Measurements from ENCODE around the gene FAM50B. TPM values are rescaled to one million over a fixed set of nuclear protein-coding genes. Genes with fewer than 3 reads are reported as not detected.

The FAM50B gene
- total RNA-seq, 2 experiments from 2014 or later, result 5.2 to 6.0 TPM

GRCh38 chr6:3825851-3826581 lies 23.2 kb upstream of the FAM50B start:
- Mint-ChIP-seq H3K27ac (no peak overlapping the region), H3K4me1 (ENCODE audit: low read depth) (no peaks in the 10 kb centered on the region), H3K9me3 (no peaks in the 10 kb centered on the region), H3K27me3 (no peaks in the 10 kb centered on the region), H3K36me3 (ENCODE audit: low read depth) (no peaks in the 10 kb centered on the region), H3K4me3 (no peak overlapping the region)
- intact Hi-C loops (cut with micrococcal nuclease), result no loop called here
- no peak for TF ChIP-seq CTCF (IDR thresholded peaks at IDR 0.05)
- CTCF ChIA-PET, result no interaction called here
- POLR2A ChIA-PET, result no interaction called here
- DNase-seq (no peak), ATAC-seq (no peak)

GRCh38 chr6:3829285-3829684 lies 19.9 kb upstream of the FAM50B start:
- POLR2A ChIA-PET, result interaction anchor here (0.6 kb wide), 1 partner anchor 53 kb away, joined by 3 read pairs; no protein-coding TSS in a partner anchor
- no peaks in the 10 kb centered on the region for H3K9me3 Mint-ChIP-seq

GRCh38 chr6:3830806-3831205 lies 18.4 kb upstream of the FAM50B start:
- intact Hi-C loops (cut with micrococcal nuclease), result no loop called here
- Mint-ChIP-seq H3K27me3 (peaks cover 5% of the 10 kb centered on the region), H3K4me1 (ENCODE audit: low read depth) (no peaks in the 10 kb centered on the region), H3K9me3 (no peaks in the 10 kb centered on the region), H3K36me3 (ENCODE audit: low read depth) (no peaks in the 10 kb centered on the region), H3K27ac (no peak overlapping the region), H3K4me3 (no peak overlapping the region)
- DNase-seq (no peak), ATAC-seq (no peak)
- ChIA-PET CTCF (interaction anchor here (1.2 to 1.7 kb wide), 2 partner anchors 18 to 20 kb away, joined by 3 read pairs; partner anchors contain the start of gene FAM50B), POLR2A (no interaction called here)
- no peak for TF ChIP-seq CTCF (IDR thresholded peaks at IDR 0.05)

More at GRCh38 chr6:3829285-3829684, 19.9 kb upstream of the FAM50B start:
- Mint-ChIP-seq H3K4me1 (ENCODE audit: low read depth) (no peaks in the 10 kb centered on the region), H3K4me3 (no peak overlapping the region), H3K27ac (no peak overlapping the region), H3K27me3 (peaks cover 5% of the 10 kb centered on the region), H3K36me3 (ENCODE audit: low read depth) (no peaks in the 10 kb centered on the region)
- DNase-seq (no peak), ATAC-seq (no peak)
- intact Hi-C loops (cut with micrococcal nuclease), result no loop called here
- CTCF ChIA-PET, result no interaction called here
- no peak for TF ChIP-seq CTCF (IDR thresholded peaks at IDR 0.05)

GRCh38 chr6:3831761-3832530 lies 17.2 kb upstream of the FAM50B start:
- intact Hi-C loops (cut with micrococcal nuclease), result no loop called here
- Mint-ChIP-seq H3K27me3 (peaks cover 5% of the 10 kb centered on the region), H3K4me1 (ENCODE audit: low read depth) (no peaks in the 10 kb centered on the region), H3K36me3 (ENCODE audit: low read depth) (no peaks in the 10 kb centered on the region), H3K4me3 (no peak overlapping the region), H3K27ac (no peak overlapping the region), H3K9me3 (no peaks in the 10 kb centered on the region)
- no peak for TF ChIP-seq CTCF (IDR thresholded peaks at IDR 0.05)
- DNase-seq, result no peak
- ChIA-PET CTCF (interaction anchor here (1.3 kb wide), 1 partner anchor 145 kb away, joined by 3 read pairs; no protein-coding TSS in a partner anchor), POLR2A (no interaction called here)
- ATAC-seq, result no peak
